Activated CD8-positive, alpha-beta T cell treated with anti-CD3 and anti-CD28 coated beads, Interleukin-2, amount 10 ng/mL, durations not matched to agents 7 days and 5 days (primary cell): Measurements from ENCODE around the gene PRSS56. TPM values are rescaled to one million over a fixed set of nuclear protein-coding genes. Genes with fewer than 3 reads are reported as not detected.

Source experiments
- ATAC-seq: fragments of 150-1000 bp; cut with Tn5 transposase; one replicate; pipeline ENCODE4 v1.10.0; 2021; ENCODE audit warnings: moderate library complexity
- CTCF ChIA-PET: fragments of 350-600 bp; sonication (Branson Sonifier 250); formaldehyde crosslinking; loops from one replicate; lab custom pipeline; 2021; ENCODE audit warnings: antibody characterized with exemption; lab: Charles Lee
- POLR2A ChIA-PET: fragments of 350-600 bp; sonication (Branson Sonifier 250); formaldehyde crosslinking; loops from one replicate; lab custom pipeline; 2021; ENCODE audit warnings: antibody characterized with exemption; lab: Charles Lee
- DNase-seq: peaks from one replicate; pipeline ENCODE4 v3.0.0-alpha.2; 2020
- H3K27ac Mint-ChIP-seq: one replicate; pipeline ENCODE4 v1.8.0; 2021; ENCODE audit warnings: mild to moderate bottlenecking, mixed read lengths
- H3K27me3 Mint-ChIP-seq: one replicate; pipeline ENCODE4 v1.8.0; 2021; ENCODE audit warnings: low read depth, mixed read lengths
- H3K36me3 Mint-ChIP-seq: one replicate; pipeline ENCODE4 v1.8.0; 2021; ENCODE audit warnings: low read depth, mixed read lengths
- H3K4me1 Mint-ChIP-seq: one replicate; pipeline ENCODE4 v1.8.0; 2021; ENCODE audit warnings: low read depth, mixed read lengths
- H3K4me3 Mint-ChIP-seq: one replicate; pipeline ENCODE4 v1.8.0; 2021; ENCODE audit warnings: mild to moderate bottlenecking, mixed read lengths
- H3K9me3 Mint-ChIP-seq: one replicate; pipeline ENCODE4 v1.8.0; 2022; ENCODE audit warnings: mixed read lengths; ENCODE audit not compliant: insufficient read depth
- total RNA-seq, 2 experiments: library from RNA; stranded (reverse); gene quantifications; one replicate each; pipeline ENCODE4 v1.2.3, GENCODE V29; 2021

PRSS56 gene
- total RNA-seq, 2 experiments from 2014 or later: not detected

- POLR2A ChIA-PET: interaction anchor here (1.3 kb wide), 1 partner anchor 9 kb away, joined by 3 read pairs; no protein-coding TSS in a partner anchor
- H3K27ac Mint-ChIP-seq: no peak overlapping the region
- H3K9me3 Mint-ChIP-seq: no peaks in the 10 kb centered on the region
- CTCF ChIA-PET: no interaction called here
- DNase-seq (no peak), ATAC-seq (no peak)
- peaks cover 9% of the 10 kb centered on the region for H3K27me3 Mint-ChIP-seq
- no peaks in the 10 kb centered on the region for H3K36me3 Mint-ChIP-seq
- H3K4me3 Mint-ChIP-seq: no peak overlapping the region
- peaks cover 13% of the 10 kb centered on the region for H3K4me1 Mint-ChIP-seq
These were observed 13.9 kb downstream of the PRSS56 start for GRCh38 chr2:232533944-232534710.

GRCh38 chr2:232534940-232535651 is 14.9 kb downstream of the PRSS56 start:
- ChIA-PET CTCF (no interaction called here), POLR2A (no interaction called here)
- Mint-ChIP-seq H3K27me3 (peaks cover 9% of the 10 kb centered on the region), H3K4me1 (peaks cover 12% of the 10 kb centered on the region), H3K4me3 (no peak overlapping the region), H3K27ac (no peak overlapping the region), H3K36me3 (no peaks in the 10 kb centered on the region), H3K9me3 (no peaks in the 10 kb centered on the region)
- DNase-seq: no peak
- ATAC-seq: no peak

GRCh38 chr2:232535761-232536530 is 15.8 kb downstream of the PRSS56 start:
- Mint-ChIP-seq H3K9me3 (no peaks in the 10 kb centered on the region), H3K27ac (no peak overlapping the region), H3K4me3 (no peak overlapping the region), H3K36me3 (no peaks in the 10 kb centered on the region), H3K27me3 (peaks cover 9% of the 10 kb centered on the region), H3K4me1 (peaks cover 12% of the 10 kb centered on the region)
- ATAC-seq (no peak), DNase-seq (no peak)
- ChIA-PET POLR2A (no interaction called here), CTCF (no interaction called here)

- Mint-ChIP-seq H3K9me3 (no peaks in the 10 kb centered on the region), H3K4me1 (peaks cover 12% of the 10 kb centered on the region), H3K27me3 (peaks cover 9% of the 10 kb centered on the region), H3K27ac (no peak overlapping the region), H3K36me3 (no peaks in the 10 kb centered on the region), H3K4me3 (no peak overlapping the region)
- ChIA-PET CTCF (interaction anchor here (0.9 to 1.0 kb wide), 2 partner anchors 9 to 11 kb away, joined by 3 to 4 read pairs; no protein-coding TSS in a partner anchor), POLR2A (interaction anchor here (0.7 kb wide), 1 partner anchor 88 kb away, joined by 3 read pairs; no protein-coding TSS in a partner anchor)
- ATAC-seq (no peak), DNase-seq (no peak)
These were observed 16.9 kb downstream of the PRSS56 start for GRCh38 chr2:232537079-232537478.

- Mint-ChIP-seq H3K9me3 (no peaks in the 10 kb centered on the region), H3K4me1 (peaks cover 12% of the 10 kb centered on the region), H3K27me3 (peaks cover 9% of the 10 kb centered on the region), H3K36me3 (no peaks in the 10 kb centered on the region), H3K4me3 (no peak overlapping the region), H3K27ac (no peak overlapping the region)
- ChIA-PET POLR2A (interaction anchor here (0.7 kb wide), 1 partner anchor 88 kb away, joined by 3 read pairs; no protein-coding TSS in a partner anchor), CTCF (interaction anchor here (0.9 to 1.0 kb wide), 2 partner anchors 9 to 10 kb away, joined by 3 to 4 read pairs; no protein-coding TSS in a partner anchor)
- ATAC-seq (no peak), DNase-seq (no peak)
These were observed 17.3 kb downstream of the PRSS56 start for GRCh38 chr2:232537499-232537898.

GRCh38 chr2:232538671-232539070 is 18.5 kb downstream of the PRSS56 start:
- H3K36me3 Mint-ChIP-seq: no peaks in the 10 kb centered on the region
- no peaks in the 10 kb centered on the region for H3K9me3 Mint-ChIP-seq
- ChIA-PET POLR2A (interaction anchor here (0.8 kb wide), 1 partner anchor 9 kb away, joined by 3 read pairs; no protein-coding TSS in a partner anchor), CTCF (no interaction called here)
- peaks cover 12% of the 10 kb centered on the region for H3K4me1 Mint-ChIP-seq
- DNase-seq: no peak
- H3K27me3 Mint-ChIP-seq: peaks cover 9% of the 10 kb centered on the region
- H3K4me3 Mint-ChIP-seq: no peak overlapping the region
- H3K27ac Mint-ChIP-seq: no peak overlapping the region
- ATAC-seq: no peak

GRCh38 chr2:232539298-232540231 is 19.4 kb downstream of the PRSS56 start, which contains the start of gene CHRNG:
Gene CHRNG, plus strand, starts transcription at chr2:232539692. Its CDS starts 56 bp downstream, at chr2:232539748.
- Mint-ChIP-seq H3K9me3 (no peaks in the 10 kb centered on the region), H3K27ac (no peak within 1 kb of the TSS), H3K4me3 (no peak within 1 kb of the TSS), H3K36me3 (no peaks in the 10 kb centered on the region), H3K4me1 (peaks cover 12% of the 10 kb centered on the region), H3K27me3 (peaks cover 9% of the 10 kb centered on the region)
- DNase-seq: no peak
- POLR2A ChIA-PET: interaction anchor here (0.8 kb wide), 1 partner anchor 8 kb away, joined by 3 read pairs; no protein-coding TSS in a partner anchor
- CTCF ChIA-PET: no interaction called here
- ATAC-seq: no peak

- Mint-ChIP-seq H3K4me3 (no peak overlapping the region), H3K27ac (no peak overlapping the region), H3K4me1 (peaks cover 12% of the 10 kb centered on the region), H3K9me3 (no peaks in the 10 kb centered on the region), H3K27me3 (peaks cover 9% of the 10 kb centered on the region), H3K36me3 (peaks cover 1% of the 10 kb centered on the region)
- ATAC-seq (no peak), DNase-seq (no peak)
- ChIA-PET CTCF (no interaction called here), POLR2A (interaction anchor here (0.6 kb wide), 1 partner anchor 122 kb away, joined by 3 read pairs; no protein-coding TSS in a partner anchor)
These were observed 20.4 kb downstream of the PRSS56 start for GRCh38 chr2:232540441-232541041.

GRCh38 chr2:232541195-232541960 is 21.2 kb downstream of the PRSS56 start:
- Mint-ChIP-seq H3K4me1 (peaks cover 19% of the 10 kb centered on the region), H3K36me3 (peaks cover 9% of the 10 kb centered on the region), H3K27me3 (peaks cover 9% of the 10 kb centered on the region), H3K4me3 (no peak overlapping the region), H3K9me3 (no peaks in the 10 kb centered on the region), H3K27ac (no peak overlapping the region)
- ChIA-PET POLR2A (interaction anchor here (0.6 kb wide), 1 partner anchor 121 kb away, joined by 3 read pairs; no protein-coding TSS in a partner anchor), CTCF (no interaction called here)
- ATAC-seq: no peak
- DNase-seq: no peak
